GM13976 (cell line): ENCODE measurements around the gene KCNJ12.

Experiments
- DNase-seq: peaks from one replicate; pipeline ENCODE4 v3.0.0; 2012; ENCODE audit warnings: low spot score
- CTCF ChIP-seq: IDR thresholded peaks from 2 replicates; pipeline ENCODE4 v1.5.1; 2012; ENCODE audit warnings: borderline replicate concordance, mild to moderate bottlenecking; ENCODE audit not compliant: insufficient read depth; ENCODE audit errors: extremely low read depth, missing control alignments, control extremely low read depth
- in situ Hi-C: fragments of 300-500 bp; cut with MboI; formaldehyde crosslinking; loops from one replicate; pipeline ENCODE4 v1.12.0; 2022; ENCODE audit warnings: low sequenced_read_pairs, mixed read lengths, inconsistent platforms; ENCODE audit not compliant: unreplicated experiment

Gene KCNJ12

GRCh38 chr17:21357696-21358656, 18.2 kb upstream of the KCNJ12 start:
- DNase-seq, result no peak
- in situ Hi-C loops, result no loop called here
- TF ChIP-seq CTCF, result no peak

GRCh38 chr17:21358682-21359482, 17.3 kb upstream of the KCNJ12 start:
- TF ChIP-seq CTCF, result no peak
- DNase-seq, result no peak
- in situ Hi-C loops, result no loop called here

GRCh38 chr17:21359483-21359840, 16.7 kb upstream of the KCNJ12 start:
- in situ Hi-C loops, result no loop called here
- no peak for DNase-seq
- no peak for TF ChIP-seq CTCF

GRCh38 chr17:21360048-21360447, 16.1 kb upstream of the KCNJ12 start:
- in situ Hi-C loops, result no loop called here
- DNase-seq, result no peak
- TF ChIP-seq CTCF, result no peak

GRCh38 chr17:21361020-21361809, 14.9 kb upstream of the KCNJ12 start:
- in situ Hi-C loops, result no loop called here
- no peak for TF ChIP-seq CTCF
- DNase-seq, result no peak

- DNase-seq, result no peak
- in situ Hi-C loops, result no loop called here
- no peak for TF ChIP-seq CTCF
Observed at GRCh38 chr17:21362331-21362931, 13.7 kb upstream of the KCNJ12 start.
